DMS 273 (cell line): ENCODE data around the gene MACROD2.

Experiments used
- DNase-seq: peaks from one replicate; lab custom pipeline; 2025; ENCODE audit not compliant: unreplicated experiment; lab: John Stamatoyannopoulos, UW

Gene MACROD2

DNA sequence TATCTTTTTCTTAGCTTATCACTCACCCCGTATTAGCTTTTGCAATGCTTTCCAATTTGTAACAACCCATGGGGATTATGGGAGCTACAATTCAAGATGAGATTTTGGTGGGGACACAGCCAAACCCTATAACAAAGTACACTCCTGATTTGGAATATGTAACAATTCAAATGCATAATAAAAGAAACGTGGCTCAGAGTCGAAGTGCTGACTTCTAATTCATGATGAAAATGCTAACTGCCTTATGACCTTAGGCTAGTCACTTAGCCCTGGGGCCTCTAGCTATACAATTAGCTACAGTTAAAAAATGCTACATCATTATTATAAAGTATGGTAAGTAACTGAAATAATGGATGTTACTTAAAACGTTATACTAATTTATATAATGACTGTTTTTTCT is 1297.1 kb downstream of the MACROD2 start:
- DNase-seq = no peak

DNA sequence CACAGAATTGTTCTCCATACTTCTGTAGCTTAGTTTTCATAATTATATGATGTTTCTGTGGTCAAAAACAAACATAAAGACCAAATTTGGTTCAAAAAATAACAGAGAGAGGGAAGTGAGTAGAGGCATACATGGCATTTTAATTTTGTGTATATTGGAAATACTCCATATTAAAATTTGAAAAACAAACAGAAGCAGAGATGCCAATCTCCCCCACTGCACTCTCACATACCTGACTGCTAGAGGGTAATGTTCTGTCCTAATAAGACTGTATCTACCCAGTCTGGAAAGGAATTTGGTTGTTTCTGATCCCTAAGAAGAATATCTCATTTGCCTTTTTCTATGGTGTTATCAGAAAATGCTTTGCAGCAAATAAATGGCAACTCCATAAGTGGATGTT is 1301.1 kb downstream of the MACROD2 start:
- DNase-seq = no peak

- DNase-seq = no peak
Measured at GRCh38 chr20:15297059-15297875, 1302.0 kb downstream of the MACROD2 start.

GRCh38 chr20:15302075-15302474 is 1306.8 kb downstream of the MACROD2 start:
- peak; percentile 46 for DNase-seq

DNA sequence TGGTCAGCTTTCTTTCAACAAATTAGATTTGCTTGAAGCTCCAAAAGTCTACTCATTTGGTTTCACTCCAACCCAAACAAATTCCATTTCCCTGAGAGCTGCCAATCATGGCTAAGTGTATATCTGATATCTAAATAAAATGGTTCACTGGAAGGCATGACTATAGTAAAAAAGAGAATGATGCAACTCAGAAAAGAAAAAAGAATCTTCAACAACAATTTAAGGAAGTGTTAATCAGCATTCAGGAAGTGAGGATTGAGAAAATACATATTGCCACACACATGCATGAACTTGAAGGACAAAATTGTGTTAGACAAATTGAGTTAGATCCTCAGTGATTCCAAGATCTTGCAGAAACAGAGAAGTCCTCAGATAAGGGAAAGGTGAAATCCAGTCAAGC is 1315.0 kb downstream of the MACROD2 start:
- DNase-seq = no peak

DNA sequence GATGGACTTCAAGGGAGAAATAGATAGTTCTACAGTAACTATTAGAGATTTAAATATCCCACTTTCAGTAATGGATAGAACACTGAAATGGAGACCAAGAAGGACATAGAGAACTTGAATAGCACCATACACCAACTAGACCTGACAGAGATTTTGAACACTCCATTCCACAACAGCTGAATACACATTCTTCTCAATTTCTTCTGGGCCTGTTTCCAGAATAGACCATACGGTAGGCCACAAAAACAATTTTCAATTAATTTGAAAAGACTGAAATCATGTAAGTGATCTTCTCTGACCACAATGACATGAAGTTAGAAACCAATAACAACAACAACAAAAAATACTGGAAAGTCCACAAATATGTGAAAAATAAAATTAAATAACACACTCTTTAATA is 1321.2 kb downstream of the MACROD2 start:
- DNase-seq = peak; percentile 20

DNA sequence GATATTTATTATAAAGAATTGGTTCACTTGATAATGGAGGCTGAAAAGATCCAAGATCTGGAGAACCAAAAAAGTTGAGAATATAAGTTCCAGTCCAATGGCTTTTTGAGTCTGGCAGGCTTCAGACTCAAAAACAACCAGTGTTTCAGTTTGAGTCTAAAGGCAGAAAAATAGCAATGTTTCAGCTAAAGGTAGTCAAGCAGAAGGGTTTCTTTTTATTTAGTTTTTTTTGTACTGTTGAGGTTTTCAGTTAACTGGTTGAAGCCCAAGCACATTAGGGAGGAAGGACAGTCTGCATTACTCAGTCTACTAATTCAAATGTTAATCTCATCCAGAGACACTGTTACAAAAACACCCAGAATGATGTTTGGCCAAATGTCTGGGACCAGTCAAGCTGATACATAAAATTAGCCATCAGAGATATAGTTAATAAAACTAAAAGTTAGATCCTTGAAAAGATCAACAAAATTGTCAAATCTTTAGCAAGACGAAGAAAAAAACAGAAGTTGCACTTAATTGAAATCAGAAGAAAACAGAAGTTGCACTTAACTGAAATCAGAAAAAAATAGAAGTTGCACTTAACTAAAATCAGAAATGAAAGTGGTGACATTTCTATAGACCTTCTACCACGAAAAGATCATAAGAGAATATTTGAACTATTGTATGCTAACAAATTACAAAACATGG is 1322.4 kb downstream of the MACROD2 start:
- DNase-seq = no peak

- DNase-seq = no peak
Measured at GRCh38 chr20:15318682-15319081, 1323.4 kb downstream of the MACROD2 start.

GRCh38 chr20:15319439-15319838 is 1324.1 kb downstream of the MACROD2 start:
- DNase-seq = no peak

DNA sequence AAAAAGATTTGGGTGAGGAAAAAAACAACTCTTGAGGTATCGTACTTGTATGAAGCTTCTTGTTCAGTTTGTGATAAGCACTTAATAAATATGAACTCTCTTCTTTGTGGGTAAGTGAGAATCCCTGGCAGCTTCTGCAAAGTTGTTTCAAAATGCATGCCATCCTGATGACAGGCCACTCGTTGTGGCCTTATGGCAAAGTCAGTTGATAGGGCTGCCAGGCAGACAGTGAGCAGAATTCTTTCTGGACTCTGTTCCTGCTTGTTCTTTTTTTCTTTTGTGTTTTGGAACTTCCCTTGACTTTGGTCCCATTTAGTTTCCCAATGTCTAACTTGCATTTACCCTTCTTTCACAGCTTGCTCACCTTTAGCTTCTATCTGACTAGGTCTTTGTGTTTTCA is 1325.6 kb downstream of the MACROD2 start:
- no peak for DNase-seq

- DNase-seq = no peak
Measured at GRCh38 chr20:15327123-15327522, 1331.8 kb downstream of the MACROD2 start.

DNA sequence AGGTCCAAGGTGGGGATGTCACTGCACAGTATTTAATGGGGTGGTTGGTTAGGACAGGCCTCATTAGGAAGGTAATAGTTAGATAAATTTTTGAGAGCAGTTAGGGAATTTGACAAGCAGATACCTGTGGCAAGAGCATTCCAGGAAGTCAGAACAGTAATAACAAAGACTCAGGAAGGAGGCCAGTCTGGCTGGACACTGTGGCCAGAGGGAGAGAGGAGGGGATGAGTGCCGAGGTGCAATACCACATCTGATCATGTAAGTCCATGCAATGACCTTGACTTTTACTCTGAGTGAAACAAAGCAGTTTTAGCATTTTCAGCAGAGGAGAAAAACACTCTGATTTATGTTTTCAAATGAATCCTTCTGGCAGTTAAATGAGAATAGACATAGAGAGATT is 1332.8 kb downstream of the MACROD2 start:
- no peak for DNase-seq

DNA sequence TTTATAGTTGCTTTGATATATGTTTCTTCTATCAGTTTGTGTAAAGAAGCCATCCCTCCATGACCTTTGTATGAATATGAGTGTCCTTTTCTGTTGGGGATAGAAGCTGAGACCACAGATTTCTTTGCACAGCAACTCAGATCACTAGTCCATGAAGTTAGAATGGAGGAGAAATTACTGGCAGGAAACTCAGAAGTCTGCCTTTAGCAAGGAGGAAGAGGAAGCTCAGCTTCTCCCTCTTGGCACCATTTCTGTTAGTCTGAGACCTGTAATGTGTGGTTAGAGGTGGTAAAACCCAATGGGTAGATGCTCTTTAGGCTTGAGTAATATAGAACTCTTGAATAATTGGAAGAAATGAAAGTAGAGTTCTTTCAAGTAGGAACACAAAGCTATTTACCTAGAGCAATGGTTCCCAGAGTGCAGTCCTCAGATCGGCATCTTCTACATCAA is 1337.4 kb downstream of the MACROD2 start:
- DNase-seq = no peak

GRCh38 chr20:15333170-15333569 is 1337.9 kb downstream of the MACROD2 start:
- DNase-seq = no peak

GRCh38 chr20:15336011-15336410 is 1340.7 kb downstream of the MACROD2 start:
- DNase-seq = no peak

DNA sequence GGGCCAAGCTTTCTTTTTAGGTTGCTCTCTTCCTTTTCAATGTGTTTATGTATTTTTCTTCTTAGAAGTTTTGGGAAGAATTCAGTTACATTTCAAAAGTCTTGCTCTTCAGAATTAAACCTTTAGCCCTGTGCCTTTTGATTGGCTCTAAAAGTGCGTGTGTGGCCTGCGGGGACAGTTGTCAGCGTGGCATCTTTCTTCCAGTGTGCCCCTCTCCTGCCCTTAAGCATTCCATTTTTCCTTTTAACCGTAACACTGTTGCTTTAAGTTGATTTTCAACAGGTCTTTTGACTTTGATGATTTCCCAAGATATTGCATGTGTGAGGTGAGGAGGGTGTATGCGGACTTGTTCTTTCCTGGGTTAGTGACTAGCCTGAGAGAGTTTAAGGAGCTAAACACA is 1341.2 kb downstream of the MACROD2 start:
- no peak for DNase-seq

DNA sequence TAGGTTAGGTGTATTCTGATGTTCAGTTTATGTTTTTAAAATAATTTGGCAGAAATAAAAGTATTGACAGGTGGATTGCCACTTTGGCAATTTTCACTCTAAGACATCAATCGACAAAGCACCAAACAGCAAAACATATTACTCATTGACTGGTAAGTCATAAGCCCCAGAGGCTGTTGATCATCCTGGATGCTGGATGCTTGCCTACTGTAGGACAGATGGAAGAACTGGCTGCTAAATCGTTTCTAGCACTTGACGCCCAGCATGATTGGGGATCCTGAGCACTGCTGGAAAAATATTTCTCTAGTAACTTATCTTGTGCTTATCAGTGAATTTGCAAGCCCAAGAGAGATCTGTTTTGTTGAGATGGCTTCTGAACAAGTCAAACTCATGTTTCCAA is 1343.9 kb downstream of the MACROD2 start:
- peak; percentile 89 for DNase-seq

GRCh38 chr20:15342991-15343523 is 1347.7 kb downstream of the MACROD2 start:
- DNase-seq = no peak

DNA sequence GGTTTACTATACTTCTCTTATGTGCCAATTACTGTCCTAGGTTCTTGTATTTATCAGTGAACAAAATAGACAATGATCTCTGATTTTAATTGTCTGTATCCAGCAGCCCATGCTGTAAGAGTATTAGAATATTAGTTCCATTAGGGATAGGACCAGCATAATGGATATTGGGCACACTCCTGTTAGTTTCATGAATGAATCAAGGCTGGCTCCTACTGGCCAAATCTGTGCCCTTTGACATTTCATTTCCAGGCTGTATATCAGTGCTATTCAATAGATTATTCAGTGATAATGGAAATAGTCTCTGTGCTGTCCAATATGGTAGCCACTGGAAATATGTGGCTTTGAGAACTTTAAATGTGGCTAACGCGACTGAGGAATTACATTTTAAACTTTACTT is 1350.0 kb downstream of the MACROD2 start:
- no peak for DNase-seq

DNA sequence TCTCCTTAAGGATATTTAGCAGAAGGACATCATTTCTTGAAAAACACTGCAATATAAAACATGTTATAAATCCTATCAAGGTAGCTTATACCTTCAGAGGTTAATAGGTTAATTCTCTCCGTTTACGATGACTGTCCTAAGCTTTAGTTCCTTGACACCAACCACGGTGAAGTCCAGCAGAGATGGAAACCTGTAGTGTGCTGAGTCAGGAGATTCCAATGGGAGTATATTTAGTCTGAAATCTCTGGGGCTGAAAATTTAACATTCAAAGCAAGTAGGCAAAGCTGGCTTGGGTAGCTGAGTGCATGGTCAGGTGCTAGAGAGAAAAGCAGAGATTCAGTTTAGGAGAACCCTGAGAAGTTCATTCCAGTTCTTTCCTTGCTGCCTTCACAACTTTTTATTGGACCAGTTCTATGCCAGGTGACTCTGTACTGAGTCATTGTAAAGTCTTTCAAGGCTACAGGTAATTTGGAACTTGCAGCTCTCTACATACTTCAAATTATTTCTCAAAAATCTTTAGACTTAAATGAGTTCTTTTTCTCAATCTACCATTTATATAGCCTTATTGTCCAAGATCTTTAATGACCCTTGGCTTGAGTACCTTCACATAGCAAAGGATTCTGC is 1351.5 kb downstream of the MACROD2 start:
- no peak for DNase-seq

- DNase-seq = no peak
Measured at GRCh38 chr20:15359056-15359455, 1363.7 kb downstream of the MACROD2 start.

GRCh38 chr20:15362849-15363248 is 1367.5 kb downstream of the MACROD2 start:
- DNase-seq = no peak
